Transverse colon (tissue), 4 donors: ENCODE measurements around the gene FAM217A.

Source experiments
- CTCF ChIP-seq, 5 experiments: fragments of 200-600 bp in 3 of 5; fragments of 450-650 bp in 2 of 5; sonication (generic) in 3 of 5; IDR thresholded peaks; 1 replicate in 2 of 5; 2 replicates in 3 of 5; pipeline ENCODE4 v1.5.1; 2016 to 2017; ENCODE audit warnings: antibody characterized with exemption in 5 of 5, inconsistent platforms in 3 of 5, mild to moderate bottlenecking in 2 of 5, moderate library complexity in 1 of 5
- POLR2A ChIP-seq: fragments of 450-650 bp; IDR thresholded peaks from one replicate; pipeline ENCODE4 v1.6.1; 2016; ENCODE audit warnings: antibody characterized with exemption, mild to moderate bottlenecking, moderate library complexity
- POLR2AphosphoS5 ChIP-seq, 3 donors: sonication (generic); formaldehyde crosslinking; IDR thresholded peaks; one replicate each; pipeline ENCODE4 v1.6.1; 2016; ENCODE audit warnings: antibody characterized with exemption in 3 of 3

- TF ChIP-seq CTCF (IDR thresholded peaks at IDR 0.05) (no peak), POLR2AphosphoS5 (IDR thresholded peaks at IDR 0.05) (no peak), POLR2A (no peak)
These were observed 23.8 kb upstream of the FAM217A start for GRCh38 chr6:4102687-4103244.
